Measurements from ENCODE around the gene CPVL. TPM values are rescaled to one million over a fixed set of nuclear protein-coding genes. Genes with fewer than 3 reads are reported as not detected.

Gene CPVL
- total and polyA plus RNA-seq, 4 donors = 6.0 to 39.0 (median 12.9) TPM

DNA sequence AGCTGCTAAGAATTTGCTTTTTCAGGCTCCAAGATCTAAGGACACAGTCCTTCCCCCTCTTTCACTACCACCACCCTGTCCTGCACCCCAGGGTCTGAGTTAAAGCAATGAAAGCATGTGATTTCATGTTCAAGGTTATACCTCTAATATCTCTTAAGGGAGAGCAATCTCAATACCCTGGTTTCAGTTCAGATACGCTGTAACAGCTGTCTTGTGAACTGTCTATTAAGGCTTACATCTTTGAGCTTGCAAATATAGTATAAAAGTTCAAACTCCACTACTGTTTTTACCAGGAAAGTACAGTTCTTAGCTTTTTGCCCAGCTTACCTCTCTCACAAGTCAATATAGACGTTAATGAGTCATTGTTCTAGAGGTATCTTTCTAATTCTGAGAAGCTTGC, 2.6 kb downstream of the CPVL start:
- DNase-seq (ENCODE audit: low spot score) = no peak
- no peaks in the 10 kb centered on the region for H3K9me3 ChIP-seq (ENCODE audit: control insufficient read depth in 4 of 4, low read length in 3 of 4)
- H3K4me3 ChIP-seq (ENCODE audit: low read depth in 1 of 3, low read length in 3 of 3) = no peak overlapping the region
- TF ChIP-seq FOXA1 (IDR thresholded peaks at IDR 0.05) = no peak
- no peak for TF ChIP-seq NR2F2 (IDR thresholded peaks at IDR 0.05)
- TF ChIP-seq SP1 (IDR thresholded peaks at IDR 0.05) = no peak
- TF ChIP-seq HNF4A (conservative IDR thresholded peaks at IDR 0.05) = no peak
- TF ChIP-seq, protein P1, sequence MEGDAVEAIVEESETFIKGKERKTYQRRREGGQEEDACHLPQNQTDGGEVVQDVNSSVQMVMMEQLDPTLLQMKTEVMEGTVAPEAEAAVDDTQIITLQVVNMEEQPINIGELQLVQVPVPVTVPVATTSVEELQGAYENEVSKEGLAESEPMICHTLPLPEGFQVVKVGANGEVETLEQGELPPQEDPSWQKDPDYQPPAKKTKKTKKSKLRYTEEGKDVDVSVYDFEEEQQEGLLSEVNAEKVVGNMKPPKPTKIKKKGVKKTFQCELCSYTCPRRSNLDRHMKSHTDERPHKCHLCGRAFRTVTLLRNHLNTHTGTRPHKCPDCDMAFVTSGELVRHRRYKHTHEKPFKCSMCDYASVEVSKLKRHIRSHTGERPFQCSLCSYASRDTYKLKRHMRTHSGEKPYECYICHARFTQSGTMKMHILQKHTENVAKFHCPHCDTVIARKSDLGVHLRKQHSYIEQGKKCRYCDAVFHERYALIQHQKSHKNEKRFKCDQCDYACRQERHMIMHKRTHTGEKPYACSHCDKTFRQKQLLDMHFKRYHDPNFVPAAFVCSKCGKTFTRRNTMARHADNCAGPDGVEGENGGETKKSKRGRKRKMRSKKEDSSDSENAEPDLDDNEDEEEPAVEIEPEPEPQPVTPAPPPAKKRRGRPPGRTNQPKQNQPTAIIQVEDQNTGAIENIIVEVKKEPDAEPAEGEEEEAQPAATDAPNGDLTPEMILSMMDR (IDR thresholded peaks at IDR 0.05; ENCODE audit: low read depth, low read length, missing input control) = no peak
- TF ChIP-seq ZBTB33 (IDR thresholded peaks at IDR 0.05) = no peak
- no peak for TF ChIP-seq HNF4G (IDR thresholded peaks at IDR 0.05)
- TF ChIP-seq YY1 (IDR thresholded peaks at IDR 0.05) = no peak
- no peak for TF ChIP-seq RXRA (IDR thresholded peaks at IDR 0.05)
- TF ChIP-seq ATF3 (IDR thresholded peaks at IDR 0.05) = no peak
- TF ChIP-seq REST (IDR thresholded peaks at IDR 0.05) = no peak
- TF ChIP-seq JUND (IDR thresholded peaks at IDR 0.05) = no peak
- no peak for TF ChIP-seq TAF1 (conservative IDR thresholded peaks at IDR 0.05)
- TF ChIP-seq EGR1 (IDR thresholded peaks at IDR 0.05; ENCODE audit: low read depth in 2 of 2) = no peak
- no peak for TF ChIP-seq RAD21 (IDR thresholded peaks at IDR 0.05)
- no peak for TF ChIP-seq GABPA (IDR thresholded peaks at IDR 0.05 in 1 of 2, conservative IDR thresholded peaks at IDR 0.05 in 1 of 2)
- 84% methylated on average over 2 of the region's 2 CpGs for WGBS
- no peak overlapping the region for H3K9ac ChIP-seq (ENCODE audit: low read depth in 1 of 2, low read length in 2 of 2)
- H3K27me3 ChIP-seq (ENCODE audit: control insufficient read depth in 4 of 4, insufficient read depth in 4 of 4, low read length in 3 of 4) = no peaks in the 10 kb centered on the region
- no peak overlapping the region for H3K27ac ChIP-seq (ENCODE audit: low read depth in 1 of 2, low read length in 2 of 2)
- peaks cover 6 to 19% (median 16%) of the 10 kb centered on the region in 4 donors for H3K4me1 ChIP-seq (ENCODE audit: control insufficient read depth in 4 of 4, insufficient read depth in 4 of 4, low read length in 3 of 4)
- H3K36me3 ChIP-seq (ENCODE audit: control insufficient read depth in 4 of 4, insufficient read depth in 3 of 4, low read depth in 1 of 4, low read length in 3 of 4) = no peaks in the 10 kb centered on the region
